Activated CD8-positive, alpha-beta memory T cell treated with anti-CD3 and anti-CD28 coated beads for 36 hours (primary cell): ENCODE data around the gene C17orf107. TPM values are rescaled to one million over a fixed set of nuclear protein-coding genes. Genes with fewer than 3 reads are reported as not detected.

Experiments
- CTCF ChIA-PET: fragments of 350-600 bp; sonication (Branson Sonifier 250); formaldehyde crosslinking; loops from one replicate; lab custom pipeline; 2021; ENCODE audit warnings: antibody characterized with exemption; lab: Charles Lee
- POLR2A ChIA-PET: fragments of 350-600 bp; sonication (Branson Sonifier 250); formaldehyde crosslinking; loops from one replicate; lab custom pipeline; 2021; ENCODE audit warnings: antibody characterized with exemption; lab: Charles Lee
- total RNA-seq, 2 experiments: library from RNA; stranded (reverse); gene quantifications; one replicate each; pipeline ENCODE4 v1.2.3, GENCODE V29; 2021

Gene C17orf107
- total RNA-seq, 2 experiments from 2014 or later, result 2.8 to 3.2 TPM

- ChIA-PET CTCF (interaction anchor here (0.7 to 1.4 kb wide), 3 partner anchors 10 to 17 kb away, joined by 3 to 4 read pairs (median 4); partner anchors contain the start of genes RNF167, SLC25A11 and SPAG7), POLR2A (interaction anchor here (0.6 to 13.5 kb wide), 4 partner anchors 10 to 50 kb away, joined by 4 to 214 read pairs (median 16); partner anchors contain the start of genes RNF167, SLC25A11 and SPAG7)
Observed at GRCh38 chr17:4950075-4950745, 50.9 kb downstream of the C17orf107 start.

- POLR2A ChIA-PET, result interaction anchor here (0.6 to 13.5 kb wide), 4 partner anchors 11 to 50 kb away, joined by 4 to 214 read pairs (median 16); partner anchors contain the start of genes RNF167, SLC25A11 and SPAG7
- CTCF ChIA-PET, result interaction anchor here (0.7 to 1.4 kb wide), 3 partner anchors 10 to 17 kb away, joined by 3 to 4 read pairs (median 4); partner anchors contain the start of genes RNF167, SLC25A11 and SPAG7
Observed at GRCh38 chr17:4950746-4951204, 51.4 kb downstream of the C17orf107 start, which contains the start of gene ENO3. Gene ENO3 (plus strand): TSS chr17:4951119. CDS start chr17:4951830, 711 bp downstream.

DNA sequence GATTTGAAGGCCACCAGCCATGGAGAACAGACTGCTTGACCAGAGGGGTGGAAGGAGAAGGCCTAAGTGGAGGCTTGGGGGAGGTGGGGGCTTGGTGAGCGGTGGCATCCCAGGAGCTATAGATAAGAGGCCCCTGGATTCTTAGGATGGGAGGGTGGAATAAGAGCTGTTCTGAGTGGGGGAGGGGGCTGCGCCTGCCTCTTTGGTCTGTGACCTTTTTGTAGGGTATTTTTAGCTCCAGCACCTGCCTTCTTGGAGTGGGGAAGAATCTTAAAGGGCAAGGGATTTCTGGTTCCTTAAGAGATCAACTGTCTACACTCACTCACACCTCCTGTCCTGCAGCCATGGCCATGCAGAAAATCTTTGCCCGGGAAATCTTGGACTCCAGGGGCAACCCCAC, 52.1 kb downstream of the C17orf107 start:
- ChIA-PET CTCF (no interaction called here), POLR2A (interaction anchor here (1.3 to 13.5 kb wide), 2 partner anchors 10 to 17 kb away, joined by 4 to 214 read pairs; partner anchors contain the start of gene SPAG7)

Other genes with a start within 250 kb of the C17orf107 start
- 100 to 1,000 TPM; 118 to 119 TPM for gene PELP1, start 195.4 kb upstream of the C17orf107 start, total RNA-seq
- 100 to 1,000 TPM; 183 to 193 TPM for gene ARRB2, start 188.9 kb upstream of the C17orf107 start, total RNA-seq
- 10 to 100 TPM; 22.1 to 22.9 TPM for gene MED11, start 168.1 kb upstream of the C17orf107 start, total RNA-seq
- not detected for gene ZMYND15, start 159.7 kb upstream of the C17orf107 start, total RNA-seq
- 1 to 10 TPM; 1.6 to 1.7 TPM for gene CXCL16, start 159.6 kb upstream of the C17orf107 start, total RNA-seq
- gene TM4SF5, start 127.7 kb upstream of the C17orf107 start, total RNA-seq, result not detected
- gene VMO1, start 113.2 kb upstream of the C17orf107 start, total RNA-seq, result under 1 TPM; 0.29 to 0.32 TPM
- not detected for gene GLTPD2, start 110.6 kb upstream of the C17orf107 start, total RNA-seq
- gene PSMB6, start 103.4 kb upstream of the C17orf107 start, total RNA-seq, result 100 to 1,000 TPM; 183 to 184 TPM
- gene PLD2, start 92.4 kb upstream of the C17orf107 start, total RNA-seq, result 10 to 100 TPM in 1 of 2 experiments, 1 to 10 TPM in 1; 10.0 to 12.6 TPM
- 10 to 100 TPM; 46.8 to 48.5 TPM for gene MINK1, start 66.2 kb upstream of the C17orf107 start, total RNA-seq
- under 1 TPM; 0.38 to 0.42 TPM for gene CHRNE, start 3.6 kb downstream of the C17orf107 start, total RNA-seq
- gene GP1BA, start 32.7 kb downstream of the C17orf107 start, total RNA-seq, result not detected
- 10 to 100 TPM; 91.7 to 92.9 TPM for gene SLC25A11, start 40.5 kb downstream of the C17orf107 start, total RNA-seq
- 100 to 1,000 TPM; 179 to 192 TPM for gene RNF167, start 40.7 kb downstream of the C17orf107 start, total RNA-seq
- 1,000 to 10,000 TPM; 1,847 to 1,866 TPM for gene PFN1, start 49.0 kb downstream of the C17orf107 start, total RNA-seq
- gene ENO3, start 51.6 kb downstream of the C17orf107 start, total RNA-seq, result 10 to 100 TPM; 28.2 to 31.5 TPM
- 10 to 100 TPM; 64.0 to 64.8 TPM for gene SPAG7, start 68.3 kb downstream of the C17orf107 start, total RNA-seq
- 100 to 1,000 TPM; 120 to 125 TPM for gene CAMTA2, start 88.1 kb downstream of the C17orf107 start, total RNA-seq
- under 1 TPM; 0.30 to 0.31 TPM for gene INCA1, start 98.0 kb downstream of the C17orf107 start, total RNA-seq
- gene KIF1C, start 98.4 kb downstream of the C17orf107 start, total RNA-seq, result 10 to 100 TPM; 72.7 to 77.3 TPM
- gene SLC52A1, start 135.9 kb downstream of the C17orf107 start, total RNA-seq, result under 1 TPM; 0.21 to 0.32 TPM
- 1 to 10 TPM; 2.6 to 2.7 TPM for gene ZFP3, start 178.9 kb downstream of the C17orf107 start, total RNA-seq
- gene ZNF232, start 212.3 kb downstream of the C17orf107 start, total RNA-seq, result 10 to 100 TPM; 23.9 to 24.8 TPM
- under 1 TPM; 0.04 TPM for gene USP6, start 216.5 kb downstream of the C17orf107 start, total RNA-seq